GM12873 (cell line): ENCODE data around the gene ORC1.

Experiments
- CTCF ChIP-seq: IDR thresholded peaks from 2 replicates; pipeline ENCODE4 v1.5.1; 2012; ENCODE audit warnings: low read depth, mild to moderate bottlenecking, moderate library complexity, low read length, control low read depth; ENCODE audit not compliant: insufficient read depth; ENCODE audit errors: missing control alignments

ORC1 gene

GRCh38 chr1:52404116-52404974 lies at the start of gene ORC1, which contains the start of gene PRPF38A:
ORC1 (minus strand) TSS chr1:52404423; CDS start chr1:52402223, 2,200 bp downstream.
PRPF38A (plus strand) TSS chr1:52404602; CDS start chr1:52404750, 148 bp downstream.
- peak; percentile 73 for TF ChIP-seq CTCF

- no peak for TF ChIP-seq CTCF
Measured at GRCh38 chr1:52444463-52444862, 40.2 kb upstream of the ORC1 start.

GRCh38 chr1:52439976-52440375 lies 35.8 kb upstream of the ORC1 start:
- TF ChIP-seq CTCF = no peak

GRCh38 chr1:52436817-52437216 lies 32.6 kb upstream of the ORC1 start:
- no peak for TF ChIP-seq CTCF

- no peak for TF ChIP-seq CTCF
Measured at GRCh38 chr1:52435650-52436049, 31.4 kb upstream of the ORC1 start.

- no peak for TF ChIP-seq CTCF
Measured at GRCh38 chr1:52435211-52435610, 31.0 kb upstream of the ORC1 start.

GRCh38 chr1:52432807-52433206 lies 28.6 kb upstream of the ORC1 start:
- no peak for TF ChIP-seq CTCF
